ENCODE measurements around the gene DCUN1D1. TPM values are rescaled to one million over a fixed set of nuclear protein-coding genes. Genes with fewer than 3 reads are reported as not detected.

The DCUN1D1 gene
- total RNA-seq, 2 experiments from 2014 or later = 54.6 to 65.0 TPM

DNA sequence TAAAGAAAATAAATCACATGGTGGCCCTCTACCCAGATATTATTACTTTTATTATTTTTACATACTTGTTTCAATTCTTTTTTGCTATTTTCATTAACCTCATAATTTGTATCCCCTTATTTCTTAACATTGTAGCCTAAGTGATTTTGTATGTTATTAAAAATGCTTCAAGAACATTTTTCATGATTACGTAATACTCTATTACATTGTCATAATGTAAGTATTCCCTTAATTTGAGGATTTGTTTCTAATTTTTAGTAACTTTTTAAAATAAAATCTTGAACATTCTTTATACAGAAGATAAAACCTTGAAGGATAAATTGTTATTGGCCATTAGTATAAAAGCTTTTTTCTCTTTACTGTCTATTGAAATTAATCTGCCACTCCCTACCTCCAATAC lies 89.0 kb downstream of the DCUN1D1 start:
- Mint-ChIP-seq H3K27ac (no peak overlapping the region), H3K36me3 (peaks cover 48% of the 10 kb centered on the region), H3K27me3 (no peaks in the 10 kb centered on the region), H3K4me1 (no peaks in the 10 kb centered on the region), H3K4me3 (no peak overlapping the region), H3K9me3 (ENCODE audit: low read depth) (no peaks in the 10 kb centered on the region)
- CTCF ChIA-PET = interaction anchor here (1.7 kb wide), 1 partner anchor 208 kb away, joined by 3 read pairs; the partner anchor contains the start of gene MCCC1
- DNase-seq = no peak
- ATAC-seq = no peak

DNA sequence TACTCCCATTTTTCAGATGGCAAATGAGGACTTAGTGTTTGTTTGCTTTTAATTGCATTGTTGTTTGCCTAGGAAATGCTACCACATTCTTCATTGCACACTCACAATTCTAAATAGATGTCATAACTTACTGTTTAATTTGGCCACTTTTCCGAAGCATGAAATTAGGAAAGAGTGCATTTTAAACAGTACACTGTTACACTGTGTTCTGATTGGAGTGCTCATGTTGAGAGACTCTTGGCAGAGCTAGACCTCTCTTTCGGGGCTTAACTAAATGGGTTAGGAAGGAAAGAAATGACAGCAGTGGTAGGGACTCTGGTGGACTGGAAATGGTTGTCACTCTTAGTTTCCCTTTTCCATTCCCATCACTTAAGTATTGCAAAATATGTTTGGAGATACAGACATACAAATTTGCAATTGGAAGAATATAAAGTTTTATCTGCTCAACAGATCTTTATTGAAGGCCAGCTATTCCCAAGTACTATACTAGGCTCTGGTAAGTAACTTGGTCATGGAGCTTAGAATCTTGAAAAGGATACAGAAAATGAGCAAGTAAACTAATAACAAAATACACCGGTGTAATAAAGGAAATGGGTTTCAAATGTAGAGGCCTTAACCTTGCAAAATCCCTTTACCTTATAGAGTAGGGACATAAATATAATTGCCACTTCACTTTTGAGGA lies 90.2 kb downstream of the DCUN1D1 start:
- CTCF ChIA-PET = no interaction called here
- H3K27ac Mint-ChIP-seq = no peak overlapping the region
- no peaks in the 10 kb centered on the region for H3K9me3 Mint-ChIP-seq (ENCODE audit: low read depth)
- H3K27me3 Mint-ChIP-seq = no peaks in the 10 kb centered on the region
- DNase-seq = no peak
- H3K4me3 Mint-ChIP-seq = no peak overlapping the region
- ATAC-seq = no peak
- peaks cover 51% of the 10 kb centered on the region for H3K36me3 Mint-ChIP-seq
- no peaks in the 10 kb centered on the region for H3K4me1 Mint-ChIP-seq

Other genes with a start within 250 kb of the DCUN1D1 start
- 100 to 1,000 TPM; 109 to 112 TPM for gene ATP11B, start 187.0 kb downstream of the DCUN1D1 start, total RNA-seq
- gene MCCC1, start 119.0 kb upstream of the DCUN1D1 start, total RNA-seq = 10 to 100 TPM; 30.8 to 44.7 TPM
- gene LAMP3, start 182.2 kb upstream of the DCUN1D1 start, total RNA-seq = 10 to 100 TPM; 10.6 to 21.5 TPM

Data from activated CD8-positive, alpha-beta memory T cell treated with anti-CD3 and anti-CD28 coated beads, Interleukin-2, amount 10 ng/mL, durations not matched to agents 7 days and 5 days (primary cell).